ENCODE data around the gene NEDD4L.

DNA sequence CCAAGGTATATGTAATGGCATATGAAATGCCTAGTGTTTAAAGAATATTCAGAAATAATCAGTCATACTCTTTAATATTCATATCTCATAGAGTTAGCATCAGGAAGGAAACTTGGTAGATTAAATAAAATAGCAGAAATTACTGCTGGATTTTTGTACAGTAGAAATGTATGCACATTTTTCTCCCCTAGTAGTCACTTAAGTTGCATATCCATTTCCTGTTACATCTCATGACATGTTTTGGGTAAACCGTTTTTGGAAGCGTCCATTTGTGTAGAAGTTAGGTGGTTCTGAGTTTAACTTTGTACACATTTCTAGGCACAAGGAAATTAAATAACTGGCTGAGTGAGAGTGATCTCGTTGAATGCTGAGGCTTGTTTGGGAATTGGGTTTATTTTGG is 21.9 kb downstream of the NEDD4L start:
- no peak for TF ChIP-seq FOXM1 (IDR thresholded peaks at IDR 0.05; ENCODE audit: borderline replicate concordance)
- TF ChIP-seq HDGF (IDR thresholded peaks at IDR 0.05; ENCODE audit: borderline replicate concordance) = no peak
- TF ChIP-seq FOXK2 (IDR thresholded peaks at IDR 0.05) = no peak
- no peak for TF ChIP-seq NFRKB (IDR thresholded peaks at IDR 0.05)
